ENCODE measurements around the gene HNRNPL.
A peak's percentile ranks its signal among the peaks of the same experiment; 100 is the strongest.

GRCh38 chr19:38850436-38850975 lies 720 bp upstream of the HNRNPL start:
- peak in 1 of 2 donors; percentile 24 for TF ChIP-seq CTCF (conservative IDR thresholded peaks at IDR 0.05 in 1 of 2, IDR thresholded peaks at IDR 0.05 in 1 of 2; ENCODE audit: extremely low read depth in 1 of 2, insufficient read depth in 1 of 2, low read depth in 1 of 2, low read length in 2 of 2)
- TF ChIP-seq EZH2 (IDR thresholded peaks at IDR 0.05; ENCODE audit: borderline replicate concordance, low read length) = no peak

Measured in mammary epithelial cell (primary cell).